Fibroblast of villous mesenchyme (primary cell): Measurements from ENCODE around the gene TNIP3. TPM values are rescaled to one million over a fixed set of nuclear protein-coding genes. Genes with fewer than 3 reads are reported as not detected.

Experiments
- DNase-seq: peaks from one replicate; pipeline ENCODE4 v3.0.0-alpha.2; 2010; ENCODE audit warnings: low read depth
- H3K4me3 ChIP-seq: 2 replicates; pipeline ENCODE4 v1.5.1; 2011; ENCODE audit warnings: low read depth, mild to moderate bottlenecking, low read length
- CTCF ChIP-seq: IDR thresholded peaks from 2 replicates; pipeline ENCODE4 v1.5.1; 2012; ENCODE audit warnings: low read depth, mild to moderate bottlenecking, low read length; ENCODE audit not compliant: insufficient read depth
- total RNA-seq: library from RNA; depleted of rRNA; stranded (reverse); fragments of >200 nt; gene quantifications from 2 replicates; pipeline ENCODE4 v1.2.3, GENCODE V29; 2012

The TNIP3 gene
- total RNA-seq, 1 donor: 0.43 TPM

GRCh38 chr4:121127100-121127499 lies 37.0 kb downstream of the TNIP3 start:
- no peak overlapping the region for H3K4me3 ChIP-seq
- no peak for DNase-seq
- no peak for TF ChIP-seq CTCF

GRCh38 chr4:121126449-121127006 lies 37.6 kb downstream of the TNIP3 start:
- H3K4me3 ChIP-seq: no peak overlapping the region
- TF ChIP-seq CTCF: no peak
- DNase-seq: no peak

- no peak for TF ChIP-seq CTCF
- DNase-seq: no peak
- H3K4me3 ChIP-seq: no peak overlapping the region
Measured at GRCh38 chr4:121125498-121125885, 38.6 kb downstream of the TNIP3 start.

- no peak for TF ChIP-seq CTCF
- DNase-seq: peak; percentile 30
- no peak overlapping the region for H3K4me3 ChIP-seq
Measured at GRCh38 chr4:121122661-121123060, 41.5 kb downstream of the TNIP3 start.

GRCh38 chr4:121119715-121120114 lies 44.4 kb downstream of the TNIP3 start:
- no peak for TF ChIP-seq CTCF

GRCh38 chr4:121118344-121118743 lies 45.8 kb downstream of the TNIP3 start:
- no peak overlapping the region for H3K4me3 ChIP-seq
- TF ChIP-seq CTCF: no peak
- no peak for DNase-seq

More at GRCh38 chr4:121119715-121120114, 44.4 kb downstream of the TNIP3 start:
- no peak for DNase-seq
- no peak overlapping the region for H3K4me3 ChIP-seq

GRCh38 chr4:121114756-121115155 lies 49.4 kb downstream of the TNIP3 start:
- DNase-seq: no peak
- no peak overlapping the region for H3K4me3 ChIP-seq
- no peak for TF ChIP-seq CTCF
